OCI-LY7 (cell line): ENCODE data around the gene CAPZB.

Source experiments
- EZH2phosphoT487 ChIP-seq: fragments of 200-600 bp; sonication (generic); IDR thresholded peaks from 2 replicates; pipeline ENCODE4 v1.6.1; 2018; ENCODE audit warnings: low read depth, borderline replicate concordance, mild to moderate bottlenecking, mixed run types, antibody characterized with exemption, low read length, moderate library complexity, mixed read lengths
- TF ChIP-seq, protein P1 (sequence below): fragments of 200-600 bp; sonication (generic); conservative IDR thresholded peaks from 2 replicates; pipeline ENCODE4 v1.5.1; 2014; ENCODE audit warnings: mild to moderate bottlenecking, antibody characterized with exemption, low read length, moderate library complexity, mixed read lengths

DNA sequence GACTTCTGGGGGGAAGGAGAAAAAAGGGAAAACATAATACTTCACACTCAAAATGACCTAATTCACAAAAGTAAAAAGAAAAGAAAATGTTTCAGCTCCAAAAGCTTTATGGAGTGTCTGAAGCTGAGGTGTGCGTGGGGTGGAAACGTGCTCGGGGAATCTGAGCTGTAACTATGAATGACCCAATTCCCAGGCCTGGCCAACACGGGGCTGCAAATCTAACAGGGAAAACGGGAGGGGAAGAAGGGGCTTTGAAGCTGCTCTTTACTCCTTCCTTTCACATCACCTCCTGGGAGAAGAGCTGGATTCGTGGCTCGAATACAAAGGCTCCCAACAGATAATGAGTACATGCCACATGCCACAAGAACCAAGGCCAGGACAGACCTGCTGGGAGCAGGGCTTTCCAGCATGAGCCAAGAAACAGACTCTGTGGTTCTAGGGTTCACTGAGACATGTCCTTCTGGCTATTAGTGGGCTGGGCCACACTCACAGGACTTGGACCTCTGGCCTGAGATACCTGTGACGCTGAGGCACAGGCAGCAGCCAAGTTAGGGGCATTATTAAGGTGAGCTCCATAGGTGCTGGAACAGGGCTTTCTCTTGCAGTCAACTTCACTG lies 121.7 kb downstream of the CAPZB start:
- no peak for TF ChIP-seq EZH2phosphoT487
- TF ChIP-seq, protein P1, sequence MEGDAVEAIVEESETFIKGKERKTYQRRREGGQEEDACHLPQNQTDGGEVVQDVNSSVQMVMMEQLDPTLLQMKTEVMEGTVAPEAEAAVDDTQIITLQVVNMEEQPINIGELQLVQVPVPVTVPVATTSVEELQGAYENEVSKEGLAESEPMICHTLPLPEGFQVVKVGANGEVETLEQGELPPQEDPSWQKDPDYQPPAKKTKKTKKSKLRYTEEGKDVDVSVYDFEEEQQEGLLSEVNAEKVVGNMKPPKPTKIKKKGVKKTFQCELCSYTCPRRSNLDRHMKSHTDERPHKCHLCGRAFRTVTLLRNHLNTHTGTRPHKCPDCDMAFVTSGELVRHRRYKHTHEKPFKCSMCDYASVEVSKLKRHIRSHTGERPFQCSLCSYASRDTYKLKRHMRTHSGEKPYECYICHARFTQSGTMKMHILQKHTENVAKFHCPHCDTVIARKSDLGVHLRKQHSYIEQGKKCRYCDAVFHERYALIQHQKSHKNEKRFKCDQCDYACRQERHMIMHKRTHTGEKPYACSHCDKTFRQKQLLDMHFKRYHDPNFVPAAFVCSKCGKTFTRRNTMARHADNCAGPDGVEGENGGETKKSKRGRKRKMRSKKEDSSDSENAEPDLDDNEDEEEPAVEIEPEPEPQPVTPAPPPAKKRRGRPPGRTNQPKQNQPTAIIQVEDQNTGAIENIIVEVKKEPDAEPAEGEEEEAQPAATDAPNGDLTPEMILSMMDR: no peak
